Lower lobe of right lung (tissue), 2 donors: ENCODE data around the gene POLE. TPM values are rescaled to one million over a fixed set of nuclear protein-coding genes. Genes with fewer than 3 reads are reported as not detected.

Source experiments
- ATAC-seq, 2 donors: fragments of 200-7000 bp; cut with Tn5 transposase; one replicate each; pipeline ENCODE4 v1.9.1; 2020 to 2022; ENCODE audit warnings: mild to moderate bottlenecking in 2 of 2, moderate library complexity in 2 of 2
- DNase-seq: peaks from one replicate; pipeline ENCODE4 v3.0.0-alpha.2; 2020
- H3K27ac ChIP-seq: fragments of 200-600 bp; one replicate; pipeline ENCODE4 v1.8.0; 2022
- H3K27me3 ChIP-seq: fragments of 200-600 bp; one replicate; pipeline ENCODE4 v1.8.0; 2022; ENCODE audit warnings: low read depth
- H3K36me3 ChIP-seq: fragments of 200-600 bp; one replicate; pipeline ENCODE4 v1.8.0; 2022; ENCODE audit warnings: mild to moderate bottlenecking
- H3K4me1 ChIP-seq: fragments of 200-600 bp; one replicate; pipeline ENCODE4 v1.8.0; 2022
- H3K4me3 ChIP-seq: fragments of 200-600 bp; one replicate; pipeline ENCODE4 v1.8.0; 2022; ENCODE audit warnings: mild to moderate bottlenecking
- H3K9me3 ChIP-seq: fragments of 200-600 bp; one replicate; pipeline ENCODE4 v1.8.0; 2022
- intact Hi-C: fragments of 100-400 bp; cut with DNase I; formaldehyde crosslinking; loops from one replicate; pipeline ENCODE4 v1.11.0; 2022
- microRNA-seq: library from miRNA; unstranded; fragments of <30 nt; microRNA quantifications from one replicate; pipeline ENCODE4 v1.2.0, GENCODE V29; 2020; ENCODE audit warnings: borderline number of aligned reads
- total RNA-seq: library from RNA; stranded (reverse); fragmentation: NEBNext Ultra II Directional; extraction: Animal tissue kit (Norgen Biotek cat#: 25700); gene quantifications from one replicate; pipeline ENCODE4 v1.2.1, GENCODE V29; 2021
- TF ChIP-seq, protein P1 (sequence below): fragments of 200-600 bp; IDR thresholded peaks from one replicate; pipeline ENCODE4 v1.8.0; 2022; ENCODE audit warnings: antibody characterized with exemption, mild to moderate bottlenecking
- donor health status: DM: no; HTN: yes; CAD: no; lungs with severe emphysema.

POLE gene
- total RNA-seq, 1 donor from 2014 or later, result 28.0 TPM

DNA sequence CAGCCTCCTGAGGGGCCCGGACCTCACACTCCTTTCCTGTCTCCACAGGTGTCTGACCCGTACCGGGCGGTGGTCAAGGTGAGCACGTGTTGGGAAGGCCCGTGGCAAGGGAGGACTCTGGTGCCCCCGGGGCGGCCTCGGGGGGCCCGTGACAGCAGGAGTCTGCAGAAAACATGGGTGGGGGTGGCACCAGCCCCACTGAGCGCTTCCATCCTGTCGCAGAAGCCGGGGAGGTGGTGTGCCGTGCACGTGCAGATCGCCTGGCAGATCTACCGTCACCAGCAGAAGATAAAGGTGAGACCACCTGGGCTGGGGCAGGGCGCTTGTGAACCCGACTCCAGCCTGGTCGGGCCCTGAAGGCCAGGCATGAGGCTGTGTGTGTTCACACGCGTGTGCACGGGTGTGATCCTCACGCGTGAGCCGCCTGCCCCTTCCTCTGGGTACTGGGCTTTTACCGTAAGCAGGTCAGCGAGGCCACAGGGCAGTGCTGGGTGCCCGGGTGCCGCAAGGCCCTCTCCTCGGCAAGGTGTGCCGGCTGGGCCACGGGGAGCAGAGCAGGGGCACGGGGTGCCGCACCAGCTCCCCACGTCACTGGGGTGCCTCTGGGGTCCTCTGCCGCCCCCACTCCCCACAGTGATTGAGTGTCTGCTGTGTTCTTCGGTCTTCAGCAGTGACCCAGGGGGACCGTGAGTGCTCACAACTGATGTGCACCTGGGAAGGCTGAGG, 112.7 kb downstream of the POLE start:
- no peak overlapping the region for H3K4me3 ChIP-seq
- H3K4me1 ChIP-seq, result peaks cover 5% of the 10 kb centered on the region
- no peaks in the 10 kb centered on the region for H3K27me3 ChIP-seq
- intact Hi-C loops, result no loop called here
- H3K27ac ChIP-seq, result no peak overlapping the region
- DNase-seq (no peak), ATAC-seq (no peak)
- no peaks in the 10 kb centered on the region for H3K9me3 ChIP-seq
- TF ChIP-seq, protein P1, sequence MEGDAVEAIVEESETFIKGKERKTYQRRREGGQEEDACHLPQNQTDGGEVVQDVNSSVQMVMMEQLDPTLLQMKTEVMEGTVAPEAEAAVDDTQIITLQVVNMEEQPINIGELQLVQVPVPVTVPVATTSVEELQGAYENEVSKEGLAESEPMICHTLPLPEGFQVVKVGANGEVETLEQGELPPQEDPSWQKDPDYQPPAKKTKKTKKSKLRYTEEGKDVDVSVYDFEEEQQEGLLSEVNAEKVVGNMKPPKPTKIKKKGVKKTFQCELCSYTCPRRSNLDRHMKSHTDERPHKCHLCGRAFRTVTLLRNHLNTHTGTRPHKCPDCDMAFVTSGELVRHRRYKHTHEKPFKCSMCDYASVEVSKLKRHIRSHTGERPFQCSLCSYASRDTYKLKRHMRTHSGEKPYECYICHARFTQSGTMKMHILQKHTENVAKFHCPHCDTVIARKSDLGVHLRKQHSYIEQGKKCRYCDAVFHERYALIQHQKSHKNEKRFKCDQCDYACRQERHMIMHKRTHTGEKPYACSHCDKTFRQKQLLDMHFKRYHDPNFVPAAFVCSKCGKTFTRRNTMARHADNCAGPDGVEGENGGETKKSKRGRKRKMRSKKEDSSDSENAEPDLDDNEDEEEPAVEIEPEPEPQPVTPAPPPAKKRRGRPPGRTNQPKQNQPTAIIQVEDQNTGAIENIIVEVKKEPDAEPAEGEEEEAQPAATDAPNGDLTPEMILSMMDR, result no peak
- H3K36me3 ChIP-seq, result peaks cover 74% of the 10 kb centered on the region

Small RNAs within 50 kb of the gene (microRNA-seq; reads per million reads assigned to microRNA genes)
- gene MIR6763, result not detected

Other genes with a start within 250 kb of the POLE start
- 47.6 TPM for gene FBRSL1, start 197.2 kb downstream of the POLE start, total RNA-seq
- 2.3 TPM for gene LRCOL1, start 76.8 kb downstream of the POLE start, total RNA-seq
- gene P2RX2, start 68.6 kb downstream of the POLE start, total RNA-seq, result 0.56 TPM
- 16.9 TPM for gene PXMP2, start 245 bp upstream of the POLE start, total RNA-seq
- 21.7 TPM for gene PGAM5, start 23.5 kb upstream of the POLE start, total RNA-seq
- gene ANKLE2, start 74.5 kb upstream of the POLE start, total RNA-seq, result 49.6 TPM
- gene GOLGA3, start 141.5 kb upstream of the POLE start, total RNA-seq, result 59.7 TPM
- 43.6 TPM for gene CHFR, start 200.3 kb upstream of the POLE start, total RNA-seq